HG02571 (cell line): ENCODE data around the gene PANX2.
A peak's percentile ranks its signal among the peaks of the same experiment; 100 is the strongest.
"Not testable (repeated sequence)": the region's sequence is repeated elsewhere in the genome, so short reads cannot be mapped to it uniquely, and the experiment has no call there.

Source experiments
- ATAC-seq: cut with Tn5 transposase; IDR thresholded peaks from one replicate; pipeline ENCODE4 v1.9.1; 2021; ENCODE audit warnings: mild to moderate bottlenecking, moderate library complexity; ENCODE audit not compliant: unreplicated experiment

Gene PANX2

DNA sequence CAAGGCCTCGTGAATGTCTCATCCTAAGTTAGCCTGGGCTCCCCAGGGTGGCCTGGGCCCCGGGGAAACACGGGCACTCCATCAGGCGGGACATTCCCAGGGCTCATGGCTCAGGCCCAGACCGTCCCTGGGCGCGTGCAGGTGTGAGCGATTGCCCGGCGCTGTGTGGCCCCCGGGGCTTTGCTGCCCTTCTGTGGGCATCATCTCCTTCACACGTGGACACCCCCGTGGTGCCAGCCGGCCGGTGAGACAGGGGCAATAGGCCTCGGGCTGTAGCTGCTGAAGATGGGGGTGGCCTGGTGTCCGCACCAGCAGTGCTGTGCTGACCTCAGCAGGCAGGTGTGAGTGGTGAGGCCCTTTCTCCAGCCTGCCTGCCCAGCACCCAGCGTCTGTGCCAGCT lies 25.7 kb downstream of the PANX2 start:
- no peak for ATAC-seq

DNA sequence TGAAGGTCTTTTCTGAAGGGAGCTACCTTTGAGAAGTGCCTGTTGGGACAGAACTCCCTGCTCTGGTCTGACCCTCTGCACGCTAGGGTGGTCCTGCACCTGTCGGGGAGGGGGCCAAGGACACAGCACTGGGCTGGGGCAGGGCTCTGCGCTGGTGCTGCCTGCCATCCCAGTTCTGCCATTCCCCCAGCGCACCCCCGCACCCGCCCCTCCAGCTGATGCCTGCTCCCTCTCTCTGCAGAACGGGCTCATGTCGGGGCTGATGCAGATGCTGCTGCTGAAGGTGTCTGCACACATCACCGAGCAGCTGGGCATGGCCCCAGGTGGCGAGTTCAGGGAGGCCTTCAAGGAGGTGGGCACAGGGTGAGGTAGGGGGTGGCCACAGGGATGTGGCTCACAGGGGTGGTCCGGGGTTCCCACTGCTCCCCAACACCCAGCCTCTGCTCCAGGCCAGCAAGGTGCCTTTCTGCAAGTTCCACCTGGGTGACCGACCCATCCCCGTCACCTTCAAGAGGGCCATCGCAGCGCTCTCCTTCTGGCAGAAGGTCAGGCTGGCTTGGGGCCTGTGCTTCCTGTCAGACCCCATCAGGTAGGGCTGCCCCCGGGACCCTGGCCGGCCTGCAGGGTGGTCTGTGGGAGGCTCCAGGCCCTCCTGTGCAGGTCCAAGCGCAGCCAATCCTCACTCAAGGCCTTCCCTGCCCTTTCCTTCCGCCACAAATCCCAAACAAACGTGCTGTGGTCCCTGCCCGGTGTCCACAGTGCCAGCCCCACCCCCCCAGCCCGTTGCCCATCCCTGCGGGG lies 26.7 kb downstream of the PANX2 start:
- no peak for ATAC-seq

DNA sequence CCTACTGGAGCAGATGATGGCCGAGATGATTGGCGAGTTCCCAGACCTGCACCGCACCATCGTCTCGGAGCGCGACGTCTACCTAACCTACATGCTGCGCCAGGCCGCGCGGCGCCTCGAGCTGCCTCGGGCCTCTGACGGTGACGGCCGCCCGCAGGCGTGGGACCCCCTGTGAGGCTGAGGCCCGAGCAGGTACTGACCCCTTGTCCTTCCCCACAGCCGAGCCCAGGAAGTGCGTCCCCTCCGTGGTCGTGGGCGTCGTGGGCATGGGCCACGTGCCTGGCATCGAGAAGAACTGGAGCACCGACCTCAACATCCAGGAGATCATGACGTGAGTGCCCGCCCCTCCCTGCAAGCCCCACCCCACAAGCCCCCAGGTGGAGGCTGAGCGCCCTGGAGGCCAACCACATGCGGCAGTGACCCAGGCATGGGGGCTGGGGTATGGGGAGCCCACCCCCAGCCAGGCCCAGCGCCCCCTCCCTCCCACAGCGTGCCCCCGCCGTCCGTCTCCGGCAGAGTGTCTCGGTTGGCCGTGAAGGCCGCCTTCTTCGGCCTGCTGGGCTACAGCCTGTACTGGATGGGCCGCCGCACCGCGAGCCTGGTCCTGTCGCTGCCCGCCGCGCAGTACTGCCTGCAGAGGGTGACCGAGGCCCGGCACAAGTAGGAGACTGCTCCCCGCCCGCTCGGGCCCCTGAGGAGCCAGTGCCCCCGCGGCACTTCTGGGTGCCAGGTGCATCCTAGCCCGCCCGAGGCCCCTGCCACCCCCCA lies 27.5 kb downstream of the PANX2 start:
- ATAC-seq, result no peak

DNA sequence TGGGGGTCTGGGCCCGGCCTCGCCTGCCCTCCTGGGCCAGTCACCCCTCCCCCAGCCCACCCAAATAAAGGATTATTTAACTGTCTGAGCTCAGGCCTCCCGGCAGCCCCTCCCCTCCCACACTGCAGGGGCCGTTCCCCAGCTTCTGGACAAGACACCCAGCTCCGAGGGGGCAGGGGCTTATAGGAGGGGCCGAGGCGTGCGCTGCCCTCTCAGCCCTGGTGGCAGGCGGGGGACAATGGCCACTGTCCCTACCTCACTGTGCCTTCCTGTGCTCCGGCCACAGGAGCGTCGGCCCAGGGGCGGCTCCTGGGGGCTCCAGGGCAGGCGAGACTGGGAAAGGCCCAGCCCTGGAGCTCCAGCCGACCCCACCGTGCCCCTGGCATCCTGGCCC lies 28.1 kb downstream of the PANX2 start:
- no peak for ATAC-seq

DNA sequence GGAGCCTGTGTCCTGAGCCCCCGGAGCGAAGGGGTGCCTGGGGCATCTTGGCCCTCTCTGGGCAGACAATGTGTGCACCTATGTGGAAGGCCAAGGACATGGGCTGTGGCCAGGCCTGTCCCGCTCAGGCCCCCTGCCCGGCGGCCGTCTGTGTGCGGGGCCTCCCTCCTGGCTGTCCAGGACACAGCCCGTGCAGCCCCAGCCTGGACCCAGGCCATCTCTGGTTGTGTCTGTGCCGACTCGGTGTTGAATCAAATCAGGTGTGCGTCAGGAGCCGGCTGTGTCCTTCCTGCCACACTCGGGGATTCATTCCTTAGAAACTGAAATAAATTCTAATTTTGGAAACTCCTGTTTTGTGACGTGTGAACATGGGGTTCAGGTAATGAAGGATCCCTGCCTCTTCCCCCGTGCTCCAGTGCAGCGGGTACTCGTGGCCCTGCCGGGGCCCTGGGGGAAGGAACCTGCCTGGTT lies 28.8 kb downstream of the PANX2 start:
- no peak for ATAC-seq

DNA sequence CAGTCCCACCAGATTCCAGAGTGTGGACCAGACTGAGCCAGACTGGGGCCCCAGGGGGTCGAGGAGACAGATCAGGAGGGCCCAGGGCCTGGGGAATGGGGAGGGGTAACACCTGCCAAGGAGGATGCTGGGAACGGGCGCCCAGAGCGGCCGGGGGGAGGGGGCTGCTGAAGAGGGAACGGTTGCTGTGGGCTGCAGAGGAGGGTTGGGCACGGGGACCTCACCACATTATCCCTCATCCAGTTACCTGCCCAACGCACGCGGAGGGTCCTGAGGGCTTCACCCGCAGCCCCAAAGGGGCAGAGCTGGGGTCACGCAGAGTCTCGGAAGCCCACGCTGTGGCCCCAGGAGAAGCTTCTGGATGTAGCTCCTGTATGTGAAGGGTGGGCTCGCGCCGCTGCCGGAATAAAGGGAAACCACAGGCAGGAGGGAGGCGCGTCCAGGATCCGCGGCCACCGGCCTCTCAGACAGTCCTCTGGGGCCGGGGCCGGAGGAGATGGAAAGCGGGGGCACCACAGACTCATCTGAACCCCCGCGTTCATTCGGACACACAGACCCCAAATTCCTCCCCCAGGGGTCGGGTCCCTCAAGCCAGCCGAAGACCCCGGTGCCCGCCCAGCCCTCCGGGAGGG lies 29.4 kb downstream of the PANX2 start:
- ATAC-seq, result no peak

DNA sequence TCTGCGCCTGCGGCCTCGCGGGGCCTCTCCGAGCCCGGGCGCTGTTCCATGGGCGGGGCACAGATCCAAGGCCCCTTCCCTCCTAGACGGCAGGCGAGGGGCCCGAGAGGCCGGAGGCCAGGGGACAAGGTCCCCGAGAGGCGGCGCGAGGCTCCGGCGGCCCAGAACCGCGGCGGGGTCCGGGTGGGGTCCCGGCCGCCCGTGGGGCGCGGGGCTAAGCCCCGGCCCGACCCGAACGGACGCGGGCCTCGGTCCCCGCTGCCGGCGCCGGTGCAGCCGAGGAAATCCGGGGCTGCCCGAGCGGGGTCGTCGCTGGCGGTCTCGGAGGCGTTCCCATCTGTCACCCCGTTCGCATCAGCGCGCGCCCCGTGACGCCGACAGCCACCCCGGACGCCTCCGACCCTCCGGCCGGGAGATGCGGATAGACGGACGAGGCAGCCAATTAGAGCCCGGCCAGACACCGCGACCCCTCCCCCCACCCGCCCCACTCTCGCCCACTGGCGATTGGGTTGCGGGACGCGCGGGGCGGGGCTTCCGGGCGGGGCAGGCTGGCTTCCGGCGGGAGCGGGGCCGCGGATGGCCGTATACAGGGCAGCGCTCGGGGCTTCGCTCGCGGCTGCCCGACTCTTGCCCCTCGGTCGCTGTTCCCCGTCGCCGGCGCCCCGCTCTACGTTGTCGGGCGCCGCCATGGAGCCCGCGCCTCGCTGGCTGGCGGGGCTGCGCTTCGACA lies 30.1 kb downstream of the PANX2 start, which contains the start of gene SELENOO:
Gene SELENOO (plus strand): TSS at position 551 of the 730 bp plus-strand sequence. CDS start 26 bp downstream, at position 577.
- ATAC-seq, result peak; percentile 63

DNA sequence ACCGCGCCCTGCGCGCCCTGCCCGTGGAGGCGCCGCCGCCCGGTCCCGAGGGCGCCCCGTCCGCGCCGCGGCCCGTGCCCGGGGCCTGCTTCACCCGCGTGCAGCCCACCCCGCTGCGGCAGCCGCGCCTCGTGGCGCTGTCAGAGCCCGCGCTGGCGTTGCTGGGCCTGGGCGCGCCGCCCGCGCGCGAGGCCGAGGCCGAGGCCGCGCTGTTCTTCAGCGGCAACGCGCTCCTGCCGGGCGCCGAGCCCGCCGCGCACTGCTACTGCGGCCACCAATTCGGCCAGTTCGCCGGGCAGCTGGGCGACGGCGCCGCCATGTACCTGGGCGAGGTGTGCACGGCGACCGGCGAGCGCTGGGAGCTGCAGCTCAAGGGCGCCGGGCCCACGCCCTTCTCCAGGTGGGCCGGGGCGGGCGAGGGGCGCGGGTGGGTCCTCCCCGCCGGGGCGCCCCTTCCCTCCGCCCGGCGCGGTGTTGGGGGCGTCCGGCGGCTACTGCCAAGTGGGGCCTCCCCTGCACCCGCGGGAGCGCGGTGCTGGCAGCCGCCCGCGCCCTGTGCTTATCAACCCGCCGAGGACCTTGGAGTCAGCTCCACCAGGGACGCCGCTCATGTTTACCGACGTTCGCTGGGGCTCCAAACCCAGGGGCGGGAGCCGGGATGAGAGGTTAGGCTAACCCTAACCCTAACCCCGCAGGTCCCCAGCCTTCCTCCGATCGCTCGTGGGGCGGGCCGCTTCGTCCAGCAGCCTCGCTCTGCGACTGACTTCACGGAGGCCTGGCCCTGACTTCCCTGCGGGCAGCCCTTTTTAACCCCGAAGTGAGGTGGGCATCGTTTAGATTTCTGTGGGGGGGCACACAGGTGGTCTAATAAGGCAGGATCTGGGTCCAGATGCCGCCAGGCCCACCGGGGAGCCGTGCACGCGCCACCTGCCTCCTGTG lies 30.9 kb downstream of the PANX2 start:
- peak; percentile 27 for ATAC-seq

DNA sequence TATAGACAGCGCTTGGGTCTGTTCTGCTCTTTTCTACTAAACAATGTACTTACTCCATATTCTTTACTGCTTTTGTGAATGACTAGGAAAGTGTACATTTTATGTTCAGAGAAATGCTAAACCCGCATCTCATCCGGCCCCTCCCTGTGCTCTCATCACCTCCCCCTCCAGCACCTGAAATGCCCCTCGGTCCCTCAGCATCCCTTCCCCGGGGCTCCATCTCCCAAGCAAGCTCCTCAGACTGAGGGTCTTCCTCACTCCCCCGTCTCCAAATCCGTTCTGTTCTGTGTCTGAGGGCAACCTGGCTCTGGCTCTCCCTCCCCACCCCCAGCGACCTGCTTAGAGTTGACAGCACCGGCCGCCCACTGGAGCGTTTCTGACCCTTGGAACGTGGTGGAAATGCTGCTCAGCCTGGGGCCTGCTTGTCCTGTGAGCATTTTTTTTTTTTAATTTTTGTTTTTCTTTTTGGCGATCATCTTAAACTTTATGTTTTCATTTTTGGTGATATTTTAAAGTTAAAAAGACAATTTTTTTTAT lies 31.7 kb downstream of the PANX2 start:
- no peak for ATAC-seq

DNA sequence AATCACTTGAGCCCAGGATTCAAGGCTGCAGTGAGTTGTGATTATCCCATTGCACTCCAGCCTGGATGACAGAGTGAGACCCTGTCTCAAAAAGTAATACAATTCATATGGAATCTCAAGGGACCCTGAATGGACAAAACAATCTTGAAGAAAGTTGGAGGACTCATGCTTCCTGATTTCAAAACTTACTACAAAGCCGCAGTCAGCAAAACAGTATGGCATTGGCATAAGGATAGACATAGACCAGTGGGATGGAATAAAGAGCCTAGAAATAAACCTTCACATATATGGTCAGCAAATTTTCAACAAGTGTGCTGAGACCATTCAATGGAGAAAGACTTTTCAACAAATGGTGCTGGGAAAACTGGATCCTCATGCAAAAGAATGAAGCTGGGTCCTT lies 32.8 kb downstream of the PANX2 start:
- no peak for ATAC-seq

DNA sequence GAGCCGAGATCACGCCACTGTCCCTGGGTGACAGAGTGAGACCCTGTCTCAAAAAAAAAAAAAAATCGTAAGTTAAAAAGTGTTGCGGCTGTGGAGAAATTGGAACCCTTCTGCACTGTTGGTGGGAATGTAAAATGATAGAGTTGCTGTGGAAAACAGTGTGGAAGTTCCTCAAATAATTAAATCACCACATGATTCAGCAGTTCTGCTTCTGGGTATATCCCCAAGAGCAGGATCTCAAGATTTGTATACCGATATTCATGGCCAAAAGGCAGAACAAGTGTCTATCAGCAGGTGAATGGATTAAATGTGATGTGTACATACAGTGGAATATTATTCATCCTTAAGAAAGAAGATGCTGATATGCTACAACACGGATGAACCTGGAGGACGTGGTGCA lies 34.0 kb downstream of the PANX2 start:
- no peak for ATAC-seq

DNA sequence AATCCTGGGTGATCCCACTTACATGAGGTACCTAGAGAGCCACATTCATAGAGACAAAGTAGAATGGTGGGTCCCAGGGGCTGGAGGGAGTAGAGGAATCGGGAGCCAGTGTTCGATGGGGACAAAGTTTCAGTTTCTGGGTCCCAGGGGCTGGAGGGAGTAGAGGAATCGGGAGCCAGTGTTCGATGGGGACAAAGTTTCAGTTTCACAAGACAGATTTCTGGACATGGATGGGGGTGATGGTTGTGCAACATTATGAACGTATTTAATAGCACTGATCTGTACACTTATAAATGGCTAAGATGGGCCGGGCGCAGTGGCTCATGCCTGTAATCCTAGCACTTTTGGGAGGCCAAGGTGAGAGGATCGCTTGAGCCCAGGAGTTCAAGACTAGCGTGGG lies 34.5 kb downstream of the PANX2 start:
- ATAC-seq, result not testable (repeated sequence)

DNA sequence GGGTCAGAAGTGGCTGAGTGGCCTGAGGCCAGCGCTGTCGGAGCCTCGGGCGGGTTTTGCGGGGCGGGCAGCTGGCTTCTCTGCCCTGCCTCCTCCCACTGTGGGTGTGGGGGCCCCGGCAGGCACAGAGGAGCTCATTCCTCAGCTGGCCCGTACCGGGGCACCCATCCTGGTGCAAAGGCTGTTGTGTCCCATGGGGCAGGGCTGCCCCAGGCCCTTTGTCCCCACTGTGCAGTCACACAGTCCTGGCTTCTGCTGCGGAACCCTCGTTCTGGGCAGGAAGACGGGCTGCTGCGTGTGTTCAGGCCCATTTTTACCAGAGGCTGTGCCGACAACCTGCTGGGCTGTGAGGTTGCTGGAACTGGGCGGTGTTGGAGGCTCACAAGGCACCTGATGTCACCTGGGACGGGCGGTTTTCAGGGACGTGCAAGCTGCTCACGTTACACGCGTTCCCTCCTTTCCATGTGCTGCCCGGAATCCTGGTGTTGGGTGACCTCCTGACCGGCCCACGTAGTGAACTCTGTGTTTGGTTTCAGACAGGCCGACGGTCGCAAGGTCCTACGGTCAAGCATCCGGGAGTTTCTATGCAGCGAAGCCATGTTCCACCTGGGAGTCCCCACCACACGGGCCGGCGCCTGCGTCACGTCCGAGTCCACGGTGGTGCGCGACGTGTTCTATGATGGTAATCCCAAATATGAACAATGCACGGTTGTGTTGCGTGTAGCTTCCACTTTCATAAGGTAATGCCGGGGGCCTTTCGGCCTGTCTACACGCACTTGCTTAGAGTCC lies 35.4 kb downstream of the PANX2 start:
- no peak for ATAC-seq

DNA sequence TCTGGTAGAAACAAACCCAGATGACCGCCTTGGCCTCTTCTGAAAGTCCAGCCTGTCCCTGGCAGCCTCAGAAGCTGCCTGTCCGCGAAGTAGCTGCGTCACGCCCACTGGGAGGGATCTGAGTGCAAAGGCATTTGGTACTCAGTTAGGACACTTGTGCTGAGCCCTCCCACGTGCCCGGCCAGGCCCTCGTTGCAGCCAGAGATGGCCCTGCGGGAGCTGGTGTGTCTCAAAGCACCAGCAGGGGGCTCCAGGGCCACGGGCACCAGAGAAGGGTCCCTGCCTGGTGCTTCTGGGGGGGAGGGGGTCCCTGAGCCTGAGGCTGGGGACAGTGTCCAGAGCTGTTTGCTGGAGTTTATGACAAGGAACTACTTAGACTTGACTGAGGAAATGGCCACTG lies 36.1 kb downstream of the PANX2 start:
- ATAC-seq, result no peak

DNA sequence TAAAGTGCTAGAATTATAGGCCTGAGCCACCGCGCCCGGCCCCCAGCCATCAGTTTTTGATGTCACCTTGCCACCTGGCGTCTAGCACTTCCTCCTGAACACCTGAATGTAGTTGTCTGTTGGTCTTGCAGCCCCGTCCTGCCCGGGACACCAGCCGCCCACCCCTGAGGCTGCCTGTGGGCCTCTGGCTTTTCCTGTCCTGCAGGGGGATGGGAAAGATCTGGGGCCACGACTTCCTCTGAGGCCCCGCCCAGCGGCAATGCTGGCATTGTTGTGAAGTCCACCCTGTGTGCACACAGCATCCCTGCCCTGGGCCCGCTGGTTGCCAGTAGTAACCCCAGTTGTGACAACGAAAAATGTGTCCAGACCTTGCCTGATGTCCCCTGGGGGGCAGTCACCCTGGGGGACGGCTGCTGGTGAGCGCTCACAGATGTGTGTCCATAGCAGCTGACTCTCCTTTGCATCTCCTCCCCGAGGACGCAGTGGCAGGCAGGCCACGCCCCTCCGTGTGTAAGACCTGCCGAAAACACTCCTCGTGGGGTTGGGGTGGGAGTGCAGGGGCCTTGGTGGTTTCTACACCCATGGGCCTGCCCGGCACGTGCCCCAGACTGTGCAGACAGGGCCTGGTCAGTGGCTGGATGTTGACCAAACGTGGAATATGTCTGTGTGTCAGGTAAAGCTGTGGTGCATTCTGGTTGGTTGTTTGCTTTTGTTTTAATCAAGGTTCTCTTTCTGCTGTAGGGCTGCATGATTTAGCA lies 37.0 kb downstream of the PANX2 start:
- ATAC-seq, result no peak

DNA sequence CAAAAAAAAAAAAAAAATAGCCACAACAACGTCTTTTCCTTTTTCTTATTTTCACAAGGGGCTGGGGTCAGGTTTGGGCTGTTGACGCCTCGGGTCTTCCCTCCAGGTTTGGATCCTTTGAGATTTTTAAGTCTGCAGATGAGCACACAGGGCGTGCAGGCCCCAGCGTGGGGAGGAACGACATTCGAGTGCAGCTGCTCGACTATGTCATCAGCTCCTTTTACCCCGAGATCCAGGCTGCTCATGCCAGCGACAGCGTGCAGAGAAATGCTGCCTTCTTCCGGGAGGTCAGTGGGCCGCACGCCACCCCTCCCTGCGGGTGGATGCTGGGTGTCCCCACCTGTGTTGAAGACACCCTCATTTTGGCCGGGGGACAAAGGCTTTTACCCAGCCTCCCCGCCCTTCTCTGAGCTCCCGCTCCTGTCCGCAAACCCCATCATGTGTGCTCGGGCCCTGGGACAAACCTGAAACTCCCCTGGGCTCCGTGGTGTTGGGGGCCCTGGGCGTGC lies 38.0 kb downstream of the PANX2 start:
- no peak for ATAC-seq

DNA sequence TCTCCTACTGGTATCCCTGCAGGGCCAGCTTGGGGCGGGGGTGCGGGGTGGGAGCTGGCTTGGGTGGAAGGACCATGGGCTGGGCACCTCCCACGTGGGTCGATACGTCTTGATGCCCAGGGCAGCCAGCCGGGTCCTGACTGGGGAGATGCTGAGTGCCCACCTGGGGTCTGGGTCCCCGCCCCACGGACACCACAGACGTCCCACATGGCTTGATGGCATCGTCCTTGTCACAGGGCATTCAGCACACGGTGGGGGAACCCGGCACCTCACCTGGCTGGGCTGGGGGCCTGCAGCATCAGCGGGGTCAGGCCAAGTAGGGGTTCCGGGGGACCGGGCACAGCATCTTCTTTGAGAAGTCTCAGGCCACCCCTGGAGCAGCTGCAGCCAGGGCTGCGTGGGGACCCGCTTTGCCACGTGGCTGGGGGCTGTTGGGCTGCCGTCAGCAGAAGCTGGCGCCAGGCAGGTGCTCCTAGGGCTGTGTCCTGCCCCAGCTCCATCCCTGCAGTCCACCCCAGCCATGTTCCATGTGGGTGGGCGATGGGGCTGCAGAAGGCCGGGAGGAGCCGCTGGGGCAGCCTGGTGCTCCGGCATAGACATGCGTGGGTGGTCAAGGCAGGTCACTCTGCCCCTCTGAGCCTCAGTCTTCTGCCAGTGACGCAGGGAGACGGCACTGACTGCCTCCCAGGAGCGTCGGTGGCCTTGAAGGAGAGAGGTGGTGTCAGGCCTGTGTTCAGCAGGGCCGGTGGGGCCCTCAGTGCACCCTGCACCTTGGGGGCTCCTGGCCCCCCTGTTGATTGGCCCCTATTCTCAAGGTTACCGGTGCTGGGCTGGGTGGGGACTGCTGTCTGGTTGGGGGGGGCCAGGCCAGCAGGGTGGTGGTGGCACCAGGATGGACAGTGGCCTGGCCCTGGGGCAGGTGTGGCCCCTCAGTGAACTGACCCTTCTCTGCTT lies 38.7 kb downstream of the PANX2 start:
- ATAC-seq, result no peak
